ENCODE measurements around the gene NFYA. TPM values are rescaled to one million over a fixed set of nuclear protein-coding genes. Genes with fewer than 3 reads are reported as not detected.

NFYA gene
- total and polyA plus RNA-seq, 9 of the 15 experiments (the other 6 are each of a cell fraction or from before 2014, with no cell fraction given) = 7.3 to 37.1 (median 21.8) TPM

GRCh38 chr6:41049521-41049920, 23.3 kb upstream of the NFYA start:
- DNase-seq (ENCODE audit: extremely low read depth in 1 of 4, low spot score in 3 of 4) (no peak), FAIRE-seq (no peak), ATAC-seq (no peak)
- in situ Hi-C loops (cut with MboI) (loop anchor here (25.0 kb wide), 1 partner anchor 1687 kb away; no protein-coding TSS in a partner anchor), intact Hi-C loops (cut with micrococcal nuclease) (no loop called here)
- 0 out of 2 replicates have a peak, but pooled peaks have one; percentile 11 for TF ChIP-seq PBX2 (CRISPR knock-in tag; IDR thresholded peaks at IDR 0.05; ENCODE audit: low read depth)
- TF ChIP-seq PBX2 (tag; conservative IDR thresholded peaks at IDR 0.05; ENCODE audit: low read depth) = no peak
- TF ChIP-seq PTTG1 (tag; IDR thresholded peaks at IDR 0.05; ENCODE audit: low read depth) = no peak
- Histone ChIP-seq H4K20me1 (replicated peaks; ENCODE audit: control insufficient read depth, insufficient read depth, low read length) (peaks cover 4% of the 10 kb centered on the region; the same call in 1 of the 2 replicates), H3K36me3 (ENCODE audit: control insufficient read depth, insufficient read depth, low read length) (no peaks in the 10 kb centered on the region), H3K4me1 (replicated peaks in 1 of 2; ENCODE audit: control insufficient read depth in 2 of 2, insufficient read depth in 2 of 2, low read length in 2 of 2) (peaks cover 4 to 12% of the 10 kb centered on the region in 2 experiments), H3K9ac (ENCODE audit: insufficient read depth in 1 of 2, low read depth in 2 of 2, low read length in 2 of 2) (no peak overlapping the region), H3K27ac (ENCODE audit: extremely low read depth, low read depth, low read length) (no peak overlapping the region), H3K79me2 (ENCODE audit: control insufficient read depth, insufficient read depth, low read length) (no peaks in the 10 kb centered on the region), H3K4me2 (ENCODE audit: insufficient read depth, low read length) (no peak overlapping the region), H2AFZ (ENCODE audit: low read depth, low read length) (no peak overlapping the region), H3K9me3 (replicated peaks; ENCODE audit: control insufficient read depth, insufficient read depth, low read depth, low read length) (no peaks in the 10 kb centered on the region), H3K9me1 (ENCODE audit: control insufficient read depth, insufficient read depth, low read length) (no peaks in the 10 kb centered on the region), H3K4me3 (no peak overlapping the region), H3K27me3 (ENCODE audit: control insufficient read depth in 2 of 2, insufficient read depth in 2 of 2, low read length in 2 of 2) (no peaks in the 10 kb centered on the region)
- POLR2A ChIA-PET = interaction anchor here (0.6 to 1.7 kb wide), 4 partner anchors 13 to 1714 kb away, joined by 3 to 4 read pairs (median 3); no protein-coding TSS in a partner anchor
- CTCF ChIA-PET (ENCODE audit: low intra/inter-chr PET ratio) = interaction anchor here (0.6 kb wide), 1 partner anchor 57 kb away, joined by 3 read pairs; no protein-coding TSS in a partner anchor
- no TSS peak for BruUV-seq (replicated peaks)
- WGBS (ENCODE audit: insufficient coverage, low coverage, missing lambda C conversion rate) = 67% methylated on average over 1 of the region's 1 CpG

Measured in K562 (cell line).